ENCODE measurements around the gene PFN1.

- TF ChIP-seq ZNF274 (IDR thresholded peaks at IDR 0.05; ENCODE audit: low read depth, low read length) (no peak), YY1 (IDR thresholded peaks at IDR 0.05; ENCODE audit: insufficient read depth, insufficient read length) (no peak), SUZ12 (IDR thresholded peaks at IDR 0.05; ENCODE audit: extremely low read depth, insufficient read depth, insufficient read length) (no peak)
Measured at GRCh38 chr17:4978726-4979125, 30.4 kb upstream of the PFN1 start.

All from NT2/D1 (cell line).